WTC11 (cell line): Measurements from ENCODE around the gene PUDP.

ENCODE experiments used
- CTCF ChIP-seq: fragments of 200-600 bp; IDR thresholded peaks from 2 replicates; pipeline ENCODE4 v1.8.0; 2022; ENCODE audit warnings: antibody characterized with exemption
- FOXP4 ChIP-seq: sonication (generic); formaldehyde crosslinking; IDR thresholded peaks from 2 replicates; pipeline ENCODE4 v1.8.0; 2022; ENCODE audit warnings: mild to moderate bottlenecking, missing genetic modification reagents
- MYBL2 ChIP-seq: sonication (generic); formaldehyde crosslinking; IDR thresholded peaks from 2 replicates; pipeline ENCODE4 v1.8.1; 2023; ENCODE audit warnings: mild to moderate bottlenecking, moderate library complexity, missing genetic modification reagents

- TF ChIP-seq CTCF (no peak), MYBL2 (CRISPR knock-in tag) (no peak), FOXP4 (CRISPR knock-in tag) (no peak)
These were observed 73.6 kb downstream of the PUDP start for GRCh38 chrX:7074148-7074907.
